Pulmonary artery endothelial cell (primary cell): ENCODE measurements around the gene MIX23. TPM values are rescaled to one million over a fixed set of nuclear protein-coding genes. Genes with fewer than 3 reads are reported as not detected.
A peak's percentile ranks its signal among the peaks of the same experiment; 100 is the strongest.
"Not testable (repeated sequence)": the region's sequence is repeated elsewhere in the genome, so short reads cannot be mapped to it uniquely, and the experiment has no call there.

ENCODE experiments used
- DNase-seq: peaks from one replicate; pipeline ENCODE4 v3.0.0-alpha.2; 2011; ENCODE audit warnings: low read depth, low spot score
- total RNA-seq: library from RNA; depleted of rRNA; stranded (reverse); fragments of >200 nt; gene quantifications from 2 replicates; pipeline ENCODE4 v1.2.3, GENCODE V29; 2014

Gene MIX23
- total RNA-seq, 1 donor from 2014 or later: 38.3 TPM

GRCh38 chr3:122392868-122393844 is 10.1 kb upstream of the MIX23 start:
- no peak for DNase-seq

- DNase-seq: no peak
These were observed 8.8 kb upstream of the MIX23 start for GRCh38 chr3:122391681-122392446.

GRCh38 chr3:122390665-122391064 is 7.6 kb upstream of the MIX23 start:
- no peak for DNase-seq

GRCh38 chr3:122389892-122390291 is 6.9 kb upstream of the MIX23 start:
- no peak for DNase-seq

- DNase-seq: no peak
These were observed 6.2 kb upstream of the MIX23 start for GRCh38 chr3:122389197-122389596.

DNA sequence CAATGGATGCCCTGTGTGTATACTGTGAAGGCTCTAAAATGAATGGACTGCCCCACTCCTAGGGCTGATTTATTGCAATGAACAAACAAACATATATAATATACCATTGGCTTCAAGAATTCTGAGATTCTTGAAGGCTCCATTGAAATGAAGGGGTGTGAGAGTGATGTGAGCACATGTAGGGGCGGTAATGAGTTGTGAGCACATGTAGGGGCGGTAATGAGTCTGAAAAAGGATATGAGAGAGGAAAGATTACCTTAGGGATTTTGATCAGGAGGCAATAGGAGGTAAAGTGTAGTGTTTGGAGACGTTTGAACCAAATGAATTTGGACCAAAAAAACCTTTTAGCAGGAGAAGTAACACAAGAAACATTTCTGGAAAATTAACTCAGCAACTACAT is 4.7 kb upstream of the MIX23 start:
- no peak for DNase-seq

GRCh38 chr3:122383771-122384697 is 1.0 kb upstream of the MIX23 start, which contains the start of gene FAM162A:
Gene FAM162A, plus strand, starts transcription at chr3:122384182. Its CDS starts 84 bp downstream, at chr3:122384266.
- peak; percentile 66 for DNase-seq

GRCh38 chr3:122377975-122378374 is 5.1 kb downstream of the MIX23 start:
- no peak for DNase-seq

DNA sequence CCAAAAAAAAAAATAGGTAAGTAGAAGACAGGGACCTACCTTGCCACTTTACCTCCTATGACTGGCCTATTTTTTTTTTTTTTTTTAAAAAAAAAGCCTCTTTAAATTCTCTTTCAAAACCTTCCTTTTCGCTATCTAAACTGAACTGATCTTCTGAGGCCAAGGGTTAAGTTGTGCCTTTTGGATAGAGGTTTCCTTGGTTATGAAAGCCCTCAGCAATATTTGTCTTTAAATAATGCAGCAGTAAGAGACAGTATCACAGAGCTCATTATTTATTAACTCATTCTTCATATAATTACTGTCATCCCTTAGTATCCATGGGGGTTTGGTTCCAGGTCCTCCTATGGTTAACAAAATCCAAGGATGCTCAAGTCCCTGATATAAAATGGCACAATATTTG is 9.0 kb downstream of the MIX23 start:
- DNase-seq: no peak

DNA sequence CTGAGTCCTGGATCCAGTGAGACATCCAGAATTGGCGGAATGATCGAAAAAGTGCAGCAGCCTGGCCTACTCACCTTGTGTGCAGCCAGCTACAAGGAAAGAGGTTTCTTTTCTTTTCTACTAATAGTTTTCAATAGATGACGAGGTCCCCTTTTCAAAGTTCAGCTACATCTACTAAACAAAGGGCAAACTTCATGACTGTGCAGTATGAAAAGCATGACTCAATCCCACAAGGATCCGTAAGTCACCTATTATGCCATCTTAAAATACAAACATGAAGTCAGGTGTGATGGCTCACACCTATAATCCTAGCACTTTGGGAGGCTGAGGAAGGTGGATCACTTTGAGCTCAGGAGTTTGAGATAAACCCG is 16.7 kb downstream of the MIX23 start:
- no peak for DNase-seq

DNA sequence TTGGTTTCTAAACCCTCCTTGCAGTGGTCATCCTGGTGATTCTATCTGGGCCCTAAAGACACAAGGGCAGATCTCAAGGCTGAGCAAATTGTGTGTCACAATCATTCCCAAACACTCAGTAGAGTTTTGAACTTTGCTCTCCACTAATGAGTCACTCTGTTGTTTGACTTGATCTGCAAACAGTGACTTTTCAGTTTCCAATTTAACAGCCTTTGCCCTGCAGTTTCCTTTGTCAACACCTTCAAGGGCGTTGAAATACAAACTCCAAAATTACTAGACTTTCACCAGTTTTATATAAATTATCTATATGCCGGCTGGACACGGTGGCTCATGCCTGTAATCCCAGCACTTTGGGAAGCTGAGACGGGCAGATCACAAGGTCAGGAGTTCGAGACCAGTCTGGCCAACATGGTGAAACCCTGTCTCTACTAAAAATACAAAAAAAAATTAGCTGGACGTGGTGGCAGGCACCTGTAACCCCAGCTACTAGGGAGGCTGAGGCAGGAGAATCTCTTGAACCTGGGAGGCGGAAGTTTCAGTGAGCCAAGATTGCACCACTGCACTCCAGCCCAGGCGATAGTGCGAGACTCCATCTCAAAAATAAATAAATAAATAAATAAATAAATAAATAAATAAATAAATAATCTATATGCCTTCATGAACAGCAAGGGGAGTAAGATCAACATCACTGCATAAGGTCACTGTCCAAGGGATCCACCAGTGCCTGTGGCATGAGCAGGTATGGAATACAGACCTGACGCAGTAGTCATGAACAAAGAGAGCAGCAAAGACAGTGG is 17.3 kb downstream of the MIX23 start:
- not testable (repeated sequence) for DNase-seq

GRCh38 chr3:122365073-122365472 is 18.0 kb downstream of the MIX23 start:
- DNase-seq: no peak

DNA sequence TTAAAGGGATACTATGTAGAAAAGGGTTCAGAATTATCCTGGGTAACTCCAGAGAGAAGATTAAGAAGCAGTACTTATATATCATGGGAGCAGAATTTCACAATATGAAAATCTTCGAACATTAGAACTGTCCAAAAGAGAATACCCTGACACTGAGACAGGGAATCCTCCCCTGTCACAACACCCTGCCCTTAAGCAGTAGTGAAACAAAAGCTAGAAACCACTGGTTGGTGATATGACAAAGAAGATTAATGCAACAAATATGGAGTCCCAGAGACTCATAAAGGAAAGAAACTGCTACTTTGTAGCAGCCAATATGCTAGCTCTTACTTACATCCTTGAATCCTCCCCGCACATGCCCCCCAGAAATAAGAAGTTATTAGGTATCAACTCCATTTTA is 18.5 kb downstream of the MIX23 start:
- DNase-seq: no peak

DNA sequence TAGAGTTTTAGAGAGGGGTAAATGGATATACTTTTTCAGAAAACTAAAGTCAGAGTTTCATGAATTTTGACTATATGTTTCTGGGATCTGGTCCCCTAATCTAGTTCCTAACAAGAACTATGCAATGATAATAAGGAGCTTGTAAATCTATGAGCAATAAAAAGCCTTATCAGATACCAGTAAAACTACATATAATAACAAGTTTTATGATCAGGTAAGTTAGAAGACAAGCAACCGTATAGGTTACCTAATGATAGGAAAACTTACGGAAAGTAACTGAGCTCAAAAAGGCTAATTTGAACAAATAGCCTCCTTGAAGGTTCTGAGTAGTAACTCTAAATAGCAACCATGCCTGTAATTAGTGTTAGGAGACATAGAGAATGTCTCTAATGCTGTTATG is 21.0 kb downstream of the MIX23 start:
- DNase-seq: no peak

DNA sequence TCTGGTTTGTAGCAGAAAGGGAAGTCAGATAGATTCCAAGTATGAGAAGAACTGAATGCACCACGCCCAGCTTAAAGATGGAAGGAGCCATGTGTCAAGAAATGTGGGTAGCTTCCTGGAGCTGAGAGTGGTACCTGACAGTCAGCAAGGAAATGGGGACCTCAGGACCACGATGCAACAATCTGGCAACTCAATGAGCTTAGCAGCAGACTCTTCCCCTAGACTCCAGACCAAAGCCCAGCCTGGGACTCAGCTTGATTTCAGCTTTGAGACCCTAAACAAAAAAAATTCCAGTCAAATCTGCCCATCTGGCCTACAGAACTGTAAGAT is 24.4 kb downstream of the MIX23 start:
- DNase-seq: no peak

DNA sequence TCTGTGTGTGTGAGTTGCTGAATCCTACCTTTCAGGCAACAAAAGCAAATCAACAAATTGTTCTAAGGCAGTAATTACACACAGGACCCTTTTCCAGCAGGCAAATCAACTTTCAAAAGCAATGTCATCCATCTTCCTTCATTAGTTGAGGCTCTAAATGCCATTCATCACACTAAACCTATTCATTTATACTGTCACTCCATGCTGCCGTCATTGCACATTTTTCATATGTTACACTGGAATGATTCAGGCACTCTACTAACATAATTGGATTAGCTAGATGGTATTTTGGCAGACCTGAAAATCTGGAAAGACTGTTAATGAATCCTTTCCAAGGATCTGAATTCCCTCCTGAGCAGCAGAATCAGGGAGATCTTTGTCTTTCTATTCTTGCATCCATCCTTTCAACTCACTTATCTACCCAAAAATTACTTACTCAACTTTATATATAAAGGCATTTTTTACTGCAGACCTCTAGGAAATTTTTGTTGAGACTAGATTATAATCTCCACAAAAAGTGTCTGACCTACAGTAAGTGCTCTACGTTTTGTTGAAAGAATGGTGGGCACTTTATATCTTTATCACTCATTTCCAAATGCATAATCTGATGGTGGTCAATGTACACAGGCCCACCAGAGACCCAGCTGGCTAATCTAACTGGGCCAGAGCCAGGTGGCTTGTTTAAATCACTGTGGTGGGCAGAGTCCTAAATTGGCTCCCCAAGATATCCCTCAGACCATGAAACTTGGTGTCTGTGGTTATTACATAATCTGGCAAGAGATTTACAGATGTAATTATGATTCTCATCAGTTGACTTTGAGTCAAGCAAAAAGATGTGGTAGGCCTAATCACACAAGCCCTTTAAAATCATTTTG is 25.0 kb downstream of the MIX23 start:
- DNase-seq: no peak

DNA sequence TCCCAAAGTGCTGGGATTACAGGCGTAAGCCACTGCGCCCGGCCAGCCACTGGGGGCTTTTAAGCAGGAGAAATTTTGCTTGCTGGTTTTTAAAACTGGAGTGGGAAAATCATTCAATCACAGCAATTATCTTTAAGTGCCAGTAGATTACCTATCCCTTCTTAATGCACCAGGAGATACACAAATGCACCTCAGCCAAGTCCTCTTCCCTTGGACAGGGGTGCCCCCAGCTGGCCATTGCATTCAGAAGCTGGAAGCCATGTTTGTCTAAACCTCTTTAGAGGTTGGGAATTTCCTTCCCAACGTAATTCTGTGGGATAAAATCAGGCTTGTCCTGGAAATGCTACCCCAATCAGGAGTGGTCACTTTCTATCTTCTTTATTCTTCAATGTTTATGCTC is 26.6 kb downstream of the MIX23 start:
- no peak for DNase-seq

- no peak for DNase-seq
These were observed 27.4 kb downstream of the MIX23 start for GRCh38 chr3:122355612-122356011.

DNA sequence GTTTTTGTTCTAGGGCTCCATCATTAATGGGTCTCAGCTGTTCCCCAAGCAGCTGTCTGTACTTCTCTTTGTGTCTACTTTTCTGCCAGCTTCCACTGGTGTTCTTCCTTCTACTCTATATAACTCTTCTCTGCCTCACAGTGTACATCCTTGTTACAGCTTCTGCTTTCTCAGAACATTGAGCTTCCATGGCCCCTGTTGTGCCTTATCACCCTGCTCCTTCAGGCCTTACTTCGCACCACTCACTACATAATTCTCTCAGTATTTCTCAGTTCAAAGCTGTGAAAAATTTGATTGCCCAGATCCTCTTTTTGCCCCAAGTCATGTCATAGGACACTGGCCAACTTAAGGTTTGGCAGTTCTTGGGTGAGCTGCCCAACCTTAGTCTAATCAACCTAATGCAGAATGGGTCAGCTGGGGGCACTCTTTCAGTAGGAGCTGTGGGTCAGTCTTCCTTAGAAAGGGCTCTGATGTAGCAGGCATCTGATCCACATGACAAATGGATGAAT is 29.1 kb downstream of the MIX23 start:
- DNase-seq: no peak
